Mesothelial cell of epicardium (in vitro differentiated cells): Measurements from ENCODE around the gene EPSTI1. TPM values are rescaled to one million over a fixed set of nuclear protein-coding genes. Genes with fewer than 3 reads are reported as not detected.
A peak's percentile ranks its signal among the peaks of the same experiment; 100 is the strongest.

Source experiments
- DNase-seq, 2 experiments: peaks; one replicate each; pipeline ENCODE4 v3.0.0; 2021; ENCODE audit warnings: low spot score in 2 of 2; ENCODE audit not compliant: unreplicated experiment in 2 of 2
- H3K27ac Mint-ChIP-seq: 2 replicates; pipeline ENCODE4 v1.8.0; 2021; ENCODE audit warnings: mixed read lengths
- H3K27me3 Mint-ChIP-seq: 2 replicates; pipeline ENCODE4 v1.8.0; 2021; ENCODE audit warnings: low read depth, mixed read lengths
- H3K36me3 Mint-ChIP-seq: 2 replicates; pipeline ENCODE4 v1.8.0; 2021; ENCODE audit warnings: mixed read lengths
- H3K4me1 Mint-ChIP-seq: 2 replicates; pipeline ENCODE4 v1.8.0; 2021; ENCODE audit warnings: mixed read lengths
- H3K4me3 Mint-ChIP-seq: 2 replicates; pipeline ENCODE4 v1.8.0; 2021; ENCODE audit warnings: mild to moderate bottlenecking, moderate library complexity, mixed read lengths
- H3K9me3 Mint-ChIP-seq: 2 replicates; pipeline ENCODE4 v1.8.0; 2021; ENCODE audit warnings: mixed read lengths
- total RNA-seq: library from RNA; stranded (reverse); gene quantifications from 3 replicates; pipeline ENCODE4 v1.2.1, GENCODE V29; 2021
- TF ChIP-seq, protein P1 (sequence below): fragments of 200-600 bp; sonication (generic); IDR thresholded peaks from one replicate; pipeline ENCODE4 v1.5.0; 2021; ENCODE audit warnings: antibody characterized with exemption; ENCODE audit not compliant: unreplicated experiment

Gene EPSTI1
- total RNA-seq, 1 donor from 2014 or later: 37.3 TPM

DNA sequence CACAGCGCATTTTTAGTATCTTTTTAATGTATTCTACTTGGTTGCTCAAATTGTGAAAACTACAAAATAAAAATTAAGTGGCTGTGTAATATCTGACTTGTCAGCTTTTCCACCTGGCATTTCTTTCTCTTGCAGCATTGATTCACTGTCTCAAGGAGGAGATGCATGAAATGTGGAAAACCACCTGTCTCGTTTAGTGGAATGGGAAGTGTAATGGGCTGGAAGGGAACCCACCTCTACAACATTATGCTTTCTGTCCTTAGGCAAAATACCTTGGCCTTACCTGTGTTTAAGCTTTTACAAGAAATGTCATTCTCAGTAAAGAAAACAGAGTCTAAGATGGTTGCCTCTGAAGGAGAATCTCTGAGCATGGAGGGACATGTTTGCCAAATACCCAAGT is 142.8 kb downstream of the EPSTI1 start:
- Mint-ChIP-seq H3K4me1 (peaks cover 10% of the 10 kb centered on the region), H3K9me3 (peaks cover 5% of the 10 kb centered on the region), H3K36me3 (no peaks in the 10 kb centered on the region), H3K27me3 (no peaks in the 10 kb centered on the region), H3K27ac (no peak overlapping the region), H3K4me3 (no peak overlapping the region)
- TF ChIP-seq, protein P1, sequence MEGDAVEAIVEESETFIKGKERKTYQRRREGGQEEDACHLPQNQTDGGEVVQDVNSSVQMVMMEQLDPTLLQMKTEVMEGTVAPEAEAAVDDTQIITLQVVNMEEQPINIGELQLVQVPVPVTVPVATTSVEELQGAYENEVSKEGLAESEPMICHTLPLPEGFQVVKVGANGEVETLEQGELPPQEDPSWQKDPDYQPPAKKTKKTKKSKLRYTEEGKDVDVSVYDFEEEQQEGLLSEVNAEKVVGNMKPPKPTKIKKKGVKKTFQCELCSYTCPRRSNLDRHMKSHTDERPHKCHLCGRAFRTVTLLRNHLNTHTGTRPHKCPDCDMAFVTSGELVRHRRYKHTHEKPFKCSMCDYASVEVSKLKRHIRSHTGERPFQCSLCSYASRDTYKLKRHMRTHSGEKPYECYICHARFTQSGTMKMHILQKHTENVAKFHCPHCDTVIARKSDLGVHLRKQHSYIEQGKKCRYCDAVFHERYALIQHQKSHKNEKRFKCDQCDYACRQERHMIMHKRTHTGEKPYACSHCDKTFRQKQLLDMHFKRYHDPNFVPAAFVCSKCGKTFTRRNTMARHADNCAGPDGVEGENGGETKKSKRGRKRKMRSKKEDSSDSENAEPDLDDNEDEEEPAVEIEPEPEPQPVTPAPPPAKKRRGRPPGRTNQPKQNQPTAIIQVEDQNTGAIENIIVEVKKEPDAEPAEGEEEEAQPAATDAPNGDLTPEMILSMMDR: no peak
- no peak for DNase-seq

DNA sequence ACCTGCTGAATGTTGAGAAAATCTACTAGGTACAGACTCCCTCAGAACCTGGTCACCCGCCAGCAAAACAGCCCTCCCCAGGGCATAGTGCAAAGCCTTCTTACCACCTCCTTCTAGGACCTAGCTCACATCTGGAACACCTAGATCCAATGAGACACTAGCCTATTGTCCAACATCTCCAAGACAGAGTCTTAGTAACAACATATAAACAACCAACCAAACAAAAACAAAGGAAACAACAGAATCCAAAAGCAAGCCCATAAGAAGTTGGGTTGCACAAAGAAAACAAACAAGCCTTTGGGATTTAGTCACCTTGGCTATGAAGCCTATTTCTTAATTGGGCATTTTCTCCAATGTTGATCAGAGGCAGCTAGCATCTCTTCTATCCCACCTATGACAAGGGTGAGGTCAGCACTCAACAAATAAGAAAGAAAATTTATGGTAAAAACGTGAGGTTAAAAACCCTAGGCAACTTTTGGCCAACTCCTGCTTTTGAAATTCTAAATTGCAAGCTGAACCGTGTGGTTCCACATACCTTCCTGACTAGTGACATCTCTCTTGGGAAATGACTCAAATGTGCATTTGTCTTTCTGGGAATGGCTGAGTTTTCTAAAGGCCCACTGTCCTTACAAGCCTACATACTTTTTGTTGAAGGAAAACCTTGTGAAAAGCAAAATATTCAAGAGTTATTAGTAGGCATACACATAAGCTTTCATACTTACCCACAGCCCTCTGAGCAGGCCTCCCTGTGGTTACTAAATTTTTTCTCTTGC is 144.0 kb downstream of the EPSTI1 start:
- Mint-ChIP-seq H3K27me3 (no peaks in the 10 kb centered on the region), H3K9me3 (peaks cover 5% of the 10 kb centered on the region), H3K4me3 (no peak overlapping the region), H3K27ac (no peak overlapping the region), H3K36me3 (no peaks in the 10 kb centered on the region), H3K4me1 (peaks cover 10% of the 10 kb centered on the region)
- DNase-seq: no peak
- TF ChIP-seq, protein P1: no peak

DNA sequence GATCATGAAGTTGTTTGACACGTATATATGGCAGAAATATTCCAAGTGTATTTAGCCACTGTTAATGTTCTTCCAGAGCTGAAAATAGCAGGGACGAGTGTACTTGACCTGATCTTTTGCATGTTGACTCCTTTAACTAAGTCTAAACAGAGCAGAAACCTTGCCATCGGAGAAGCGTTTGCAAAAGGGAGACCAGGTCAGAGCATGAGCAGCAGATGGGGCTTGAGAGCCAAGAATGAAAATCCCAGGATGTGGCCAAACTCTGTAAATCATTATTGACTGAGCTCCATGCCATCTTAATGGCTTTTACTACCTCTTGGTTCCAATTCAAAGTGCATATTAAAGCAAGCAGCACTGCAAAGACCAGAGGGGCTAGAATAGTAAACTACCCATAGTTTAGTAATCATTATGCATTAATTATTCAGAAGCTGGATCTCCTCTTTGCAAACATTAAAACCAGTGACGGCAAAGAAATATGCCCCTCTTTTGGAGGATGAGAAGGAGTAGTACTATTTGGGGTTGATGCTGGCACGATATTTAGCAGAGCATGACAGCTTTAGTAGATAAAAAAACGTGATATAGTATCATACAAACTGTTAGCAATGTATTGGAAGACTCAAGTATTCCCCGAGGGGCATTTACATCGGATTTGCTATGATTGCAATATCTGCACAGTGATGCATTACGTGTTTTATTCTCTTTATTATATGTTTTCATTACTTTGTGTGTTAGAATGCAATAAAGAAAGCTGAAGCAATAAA is 154.9 kb downstream of the EPSTI1 start:
- peak overlapping the region; percentile 10 for H3K27ac Mint-ChIP-seq
- H3K4me3 Mint-ChIP-seq: no peak overlapping the region
- DNase-seq: no peak
- H3K27me3 Mint-ChIP-seq: no peaks in the 10 kb centered on the region
- H3K4me1 Mint-ChIP-seq: peaks cover 13% of the 10 kb centered on the region
- H3K9me3 Mint-ChIP-seq: peaks cover 5% of the 10 kb centered on the region
- H3K36me3 Mint-ChIP-seq: no peaks in the 10 kb centered on the region
- TF ChIP-seq, protein P1: no peak

Other genes starting within 250 kb of the EPSTI1 start
- not detected in 3 replicates for gene FAM216B, start 210.7 kb downstream of the EPSTI1 start, total RNA-seq
- 31.6 to 35.9 TPM (median 32.5 TPM) in 3 replicates for gene DNAJC15, start 31.3 kb upstream of the EPSTI1 start, total RNA-seq